K562 (cell line): ENCODE measurements around the gene PLEKHF1. TPM values are rescaled to one million over a fixed set of nuclear protein-coding genes. Genes with fewer than 3 reads are reported as not detected.

Experiments used
- KDM2B ChIP-seq: fragments of 250-450 bp; sonication (Bioruptor Pico); IDR thresholded peaks from 2 replicates; pipeline ENCODE4 v1.8.0; 2021; ENCODE audit warnings: mild to moderate bottlenecking, moderate library complexity
- NELFE ChIP-seq: IDR thresholded peaks from 2 replicates; pipeline ENCODE4 v1.6.1; 2011; ENCODE audit warnings: mild to moderate bottlenecking; ENCODE audit not compliant: insufficient read depth, insufficient read length
- RHOXF2B ChIP-seq: fragments of 250-450 bp; sonication (Bioruptor Pico); conservative IDR thresholded peaks from 2 replicates; pipeline ENCODE4 v1.5.1; 2021
- RNF2 ChIP-seq: sonication (generic); IDR thresholded peaks from 2 replicates; pipeline ENCODE4 v1.6.1; 2016
- SAP30 ChIP-seq: fragments of 200-600 bp; sonication (generic); IDR thresholded peaks from 2 replicates; pipeline ENCODE4 v1.6.1; 2012; ENCODE audit warnings: borderline replicate concordance, low read depth, mild to moderate bottlenecking, moderate library complexity, low read length, control low read depth, inconsistent platforms; ENCODE audit not compliant: insufficient read depth, poor library complexity, severe bottlenecking
- TOE1 ChIP-seq, 2 experiments: fragments of 450-650 bp in 1 of 2; sonication (generic) in 1 of 2; formaldehyde crosslinking in 1 of 2; IDR thresholded peaks; 2 replicates each; pipeline versions ENCODE4 v1.7.1 to v1.8.0; 2016 to 2022; ENCODE audit warnings: borderline replicate concordance in 2 of 2, mild to moderate bottlenecking in 2 of 2, antibody characterized with exemption in 1 of 2, inconsistent platforms in 1 of 2, low read depth in 1 of 2, missing genetic modification reagents in 1 of 2, moderate library complexity in 1 of 2
- WHSC1 ChIP-seq: IDR thresholded peaks from one replicate; pipeline ENCODE4 v1.6.1; 2012; ENCODE audit warnings: low read length, control low read depth, inconsistent platforms
- ZNF140 ChIP-seq: fragments of 250-450 bp; sonication (Bioruptor Pico); IDR thresholded peaks from 2 replicates; pipeline ENCODE4 v1.8.0; 2021; ENCODE audit warnings: moderate library complexity, mild to moderate bottlenecking, inconsistent platforms
- ZNF3 ChIP-seq: fragments of 250-450 bp; sonication (Bioruptor Pico); IDR thresholded peaks from 2 replicates; pipeline ENCODE4 v1.5.0; 2021; ENCODE audit warnings: mild to moderate bottlenecking, moderate library complexity
- ZNF384 ChIP-seq: IDR thresholded peaks from 2 replicates; pipeline ENCODE4 v1.6.1; 2012; ENCODE audit warnings: low read depth, low read length, improper control_type of control experiment
- ZNF586 ChIP-seq: fragments of 450-650 bp; formaldehyde crosslinking; conservative IDR thresholded peaks from 2 replicates; pipeline ENCODE4 v1.4.0; 2020; ENCODE audit warnings: mild to moderate bottlenecking, moderate library complexity
- polyA plus RNA-seq, 8 experiments: library from polyadenylated mRNA; depleted of rRNA in 4 of 8; stranded (reverse) in 5 of 8; unstranded in 3 of 8; fragments of >200 nt; fragmentation: Nextera tagmentation in 2 of 8; fragmentation: Illumina TruSeq in 1 of 8; extraction: Ambion mirVana in 2 of 8; extraction: Trizol in 1 of 8; gene quantifications; 2 replicates each; pipeline versions ENCODE4 v1.2.1 to v1.2.3, GENCODE V29; 2011 to 2014; ENCODE audit warnings: inconsistent platforms in 1 of 8, missing spikeins in 1 of 8
- total RNA-seq, 7 experiments: library from RNA; depleted of rRNA in 6 of 7; stranded (reverse); fragments of >200 nt in 6 of 7; fragmentation: Illumina TruSeq in 2 of 7; extraction: Trizol in 2 of 7; gene quantifications; 2 replicates each; pipeline versions ENCODE4 v1.2.1 to v1.2.3, GENCODE V29; 2011 to 2021; ENCODE audit warnings: low replicate concordance in 1 of 7
- TF ChIP-seq, protein P1 (sequence below): fragments of 450-650 bp; IDR thresholded peaks from 2 replicates; pipeline ENCODE4 v1.6.1; 2017; ENCODE audit warnings: antibody characterized with exemption, mild to moderate bottlenecking
- TF ChIP-seq, protein P2 (sequence below): fragments of 250-450 bp; sonication (Bioruptor Pico); IDR thresholded peaks from 2 replicates; pipeline ENCODE4 v1.4.0; 2020
- TF ChIP-seq, protein P3 (sequence below): fragments of 450-650 bp; IDR thresholded peaks from 2 replicates; pipeline ENCODE4 v1.6.1; 2016; ENCODE audit warnings: low read depth, mild to moderate bottlenecking, moderate library complexity
- TF ChIP-seq, protein P4 (sequence below): fragments of 250-450 bp; sonication (Bioruptor Pico); IDR thresholded peaks from 2 replicates; pipeline ENCODE4 v1.4.0; 2020

Gene PLEKHF1
- total and polyA plus RNA-seq, 9 of the 15 experiments (the other 6 are each of a cell fraction or from before 2014, with no cell fraction given) = 0.07 to 13.4 (median 3.9) TPM; not detected in 1

DNA sequence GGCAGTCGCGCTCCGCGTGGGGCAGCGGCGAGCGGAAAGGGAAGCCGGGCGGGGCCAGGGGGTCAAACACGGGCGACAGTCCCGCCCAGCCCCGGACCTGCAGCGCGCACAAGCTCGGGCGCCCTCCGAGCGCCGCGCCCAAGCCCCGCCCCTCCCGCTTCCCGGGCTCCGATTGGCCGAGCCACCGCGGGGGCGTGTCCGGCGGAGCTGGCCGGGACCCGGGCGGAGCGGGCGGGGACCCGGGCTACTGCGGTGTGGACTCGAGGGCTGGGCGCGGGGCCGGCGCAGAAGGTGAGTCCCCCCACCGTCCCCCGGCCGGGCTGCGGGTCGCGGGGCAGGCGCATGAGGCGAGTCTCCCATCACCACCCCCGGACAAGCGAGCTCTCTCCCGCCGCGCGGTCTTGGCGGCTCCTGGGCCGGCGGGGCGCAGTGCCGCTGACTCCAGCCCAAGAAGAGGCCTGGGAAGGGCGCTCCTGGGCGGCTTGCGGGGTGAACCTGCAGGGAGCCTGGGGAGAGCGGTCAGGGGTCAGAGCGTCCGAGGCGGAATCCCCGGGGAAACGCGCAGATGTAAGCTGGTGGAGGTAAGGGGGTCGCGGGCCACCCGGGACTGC, at the start of gene PLEKHF1 (continued):
- TF ChIP-seq, protein P1, sequence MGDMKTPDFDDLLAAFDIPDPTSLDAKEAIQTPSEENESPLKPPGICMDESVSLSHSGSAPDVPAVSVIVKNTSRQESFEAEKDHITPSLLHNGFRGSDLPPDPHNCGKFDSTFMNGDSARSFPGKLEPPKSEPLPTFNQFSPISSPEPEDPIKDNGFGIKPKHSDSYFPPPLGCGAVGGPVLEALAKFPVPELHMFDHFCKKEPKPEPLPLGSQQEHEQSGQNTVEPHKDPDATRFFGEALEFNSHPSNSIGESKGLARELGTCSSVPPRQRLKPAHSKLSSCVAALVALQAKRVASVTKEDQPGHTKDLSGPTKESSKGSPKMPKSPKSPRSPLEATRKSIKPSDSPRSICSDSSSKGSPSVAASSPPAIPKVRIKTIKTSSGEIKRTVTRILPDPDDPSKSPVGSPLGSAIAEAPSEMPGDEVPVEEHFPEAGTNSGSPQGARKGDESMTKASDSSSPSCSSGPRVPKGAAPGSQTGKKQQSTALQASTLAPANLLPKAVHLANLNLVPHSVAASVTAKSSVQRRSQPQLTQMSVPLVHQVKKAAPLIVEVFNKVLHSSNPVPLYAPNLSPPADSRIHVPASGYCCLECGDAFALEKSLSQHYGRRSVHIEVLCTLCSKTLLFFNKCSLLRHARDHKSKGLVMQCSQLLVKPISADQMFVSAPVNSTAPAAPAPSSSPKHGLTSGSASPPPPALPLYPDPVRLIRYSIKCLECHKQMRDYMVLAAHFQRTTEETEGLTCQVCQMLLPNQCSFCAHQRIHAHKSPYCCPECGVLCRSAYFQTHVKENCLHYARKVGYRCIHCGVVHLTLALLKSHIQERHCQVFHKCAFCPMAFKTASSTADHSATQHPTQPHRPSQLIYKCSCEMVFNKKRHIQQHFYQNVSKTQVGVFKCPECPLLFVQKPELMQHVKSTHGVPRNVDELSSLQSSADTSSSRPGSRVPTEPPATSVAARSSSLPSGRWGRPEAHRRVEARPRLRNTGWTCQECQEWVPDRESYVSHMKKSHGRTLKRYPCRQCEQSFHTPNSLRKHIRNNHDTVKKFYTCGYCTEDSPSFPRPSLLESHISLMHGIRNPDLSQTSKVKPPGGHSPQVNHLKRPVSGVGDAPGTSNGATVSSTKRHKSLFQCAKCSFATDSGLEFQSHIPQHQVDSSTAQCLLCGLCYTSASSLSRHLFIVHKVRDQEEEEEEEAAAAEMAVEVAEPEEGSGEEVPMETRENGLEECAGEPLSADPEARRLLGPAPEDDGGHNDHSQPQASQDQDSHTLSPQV = peak; percentile 38; the same call in 1 of the 2 replicates
- no peak for TF ChIP-seq WHSC1
- no peak for TF ChIP-seq ZNF586
- TF ChIP-seq, protein P2, sequence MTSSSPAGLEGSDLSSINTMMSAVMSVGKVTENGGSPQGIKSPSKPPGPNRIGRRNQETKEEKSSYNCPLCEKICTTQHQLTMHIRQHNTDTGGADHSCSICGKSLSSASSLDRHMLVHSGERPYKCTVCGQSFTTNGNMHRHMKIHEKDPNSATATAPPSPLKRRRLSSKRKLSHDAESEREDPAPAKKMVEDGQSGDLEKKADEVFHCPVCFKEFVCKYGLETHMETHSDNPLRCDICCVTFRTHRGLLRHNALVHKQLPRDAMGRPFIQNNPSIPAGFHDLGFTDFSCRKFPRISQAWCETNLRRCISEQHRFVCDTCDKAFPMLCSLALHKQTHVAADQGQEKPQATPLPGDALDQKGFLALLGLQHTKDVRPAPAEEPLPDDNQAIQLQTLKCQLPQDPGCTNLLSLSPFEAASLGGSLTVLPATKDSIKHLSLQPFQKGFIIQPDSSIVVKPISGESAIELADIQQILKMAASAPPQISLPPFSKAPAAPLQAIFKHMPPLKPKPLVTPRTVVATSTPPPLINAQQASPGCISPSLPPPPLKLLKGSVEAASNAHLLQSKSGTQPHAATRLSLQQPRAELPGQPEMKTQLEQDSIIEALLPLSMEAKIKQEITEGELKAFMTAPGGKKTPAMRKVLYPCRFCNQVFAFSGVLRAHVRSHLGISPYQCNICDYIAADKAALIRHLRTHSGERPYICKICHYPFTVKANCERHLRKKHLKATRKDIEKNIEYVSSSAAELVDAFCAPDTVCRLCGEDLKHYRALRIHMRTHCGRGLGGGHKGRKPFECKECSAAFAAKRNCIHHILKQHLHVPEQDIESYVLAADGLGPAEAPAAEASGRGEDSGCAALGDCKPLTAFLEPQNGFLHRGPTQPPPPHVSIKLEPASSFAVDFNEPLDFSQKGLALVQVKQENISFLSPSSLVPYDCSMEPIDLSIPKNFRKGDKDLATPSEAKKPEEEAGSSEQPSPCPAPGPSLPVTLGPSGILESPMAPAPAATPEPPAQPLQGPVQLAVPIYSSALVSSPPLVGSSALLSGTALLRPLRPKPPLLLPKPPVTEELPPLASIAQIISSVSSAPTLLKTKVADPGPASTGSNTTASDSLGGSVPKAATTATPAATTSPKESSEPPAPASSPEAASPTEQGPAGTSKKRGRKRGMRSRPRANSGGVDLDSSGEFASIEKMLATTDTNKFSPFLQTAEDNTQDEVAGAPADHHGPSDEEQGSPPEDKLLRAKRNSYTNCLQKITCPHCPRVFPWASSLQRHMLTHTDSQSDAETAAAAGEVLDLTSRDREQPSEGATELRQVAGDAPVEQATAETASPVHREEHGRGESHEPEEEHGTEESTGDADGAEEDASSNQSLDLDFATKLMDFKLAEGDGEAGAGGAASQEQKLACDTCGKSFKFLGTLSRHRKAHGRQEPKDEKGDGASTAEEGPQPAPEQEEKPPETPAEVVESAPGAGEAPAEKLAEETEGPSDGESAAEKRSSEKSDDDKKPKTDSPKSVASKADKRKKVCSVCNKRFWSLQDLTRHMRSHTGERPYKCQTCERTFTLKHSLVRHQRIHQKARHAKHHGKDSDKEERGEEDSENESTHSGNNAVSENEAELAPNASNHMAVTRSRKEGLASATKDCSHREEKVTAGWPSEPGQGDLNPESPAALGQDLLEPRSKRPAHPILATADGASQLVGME (CRISPR knock-in tag) = no peak
- no peak for TF ChIP-seq ZNF140 (CRISPR knock-in tag)
- TF ChIP-seq, protein P3, sequence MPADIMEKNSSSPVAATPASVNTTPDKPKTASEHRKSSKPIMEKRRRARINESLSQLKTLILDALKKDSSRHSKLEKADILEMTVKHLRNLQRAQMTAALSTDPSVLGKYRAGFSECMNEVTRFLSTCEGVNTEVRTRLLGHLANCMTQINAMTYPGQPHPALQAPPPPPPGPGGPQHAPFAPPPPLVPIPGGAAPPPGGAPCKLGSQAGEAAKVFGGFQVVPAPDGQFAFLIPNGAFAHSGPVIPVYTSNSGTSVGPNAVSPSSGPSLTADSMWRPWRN = no peak
- TF ChIP-seq, protein P4, sequence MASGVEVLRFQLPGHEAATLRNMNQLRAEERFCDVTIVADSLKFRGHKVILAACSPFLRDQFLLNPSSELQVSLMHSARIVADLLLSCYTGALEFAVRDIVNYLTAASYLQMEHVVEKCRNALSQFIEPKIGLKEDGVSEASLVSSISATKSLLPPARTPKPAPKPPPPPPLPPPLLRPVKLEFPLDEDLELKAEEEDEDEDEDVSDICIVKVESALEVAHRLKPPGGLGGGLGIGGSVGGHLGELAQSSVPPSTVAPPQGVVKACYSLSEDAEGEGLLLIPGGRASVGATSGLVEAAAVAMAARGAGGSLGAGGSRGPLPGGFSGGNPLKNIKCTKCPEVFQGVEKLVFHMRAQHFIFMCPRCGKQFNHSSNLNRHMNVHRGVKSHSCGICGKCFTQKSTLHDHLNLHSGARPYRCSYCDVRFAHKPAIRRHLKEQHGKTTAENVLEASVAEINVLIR = no peak
- TF ChIP-seq SAP30 = peak; percentile 3
- TF ChIP-seq RHOXF2B (CRISPR knock-in tag) = no peak
- no peak for TF ChIP-seq TOE1 (IDR thresholded peaks at IDR 0.05; ENCODE audit: borderline replicate concordance)
- TF ChIP-seq TOE1 (CRISPR knock-in tag; IDR thresholded peaks at IDR 0.05; ENCODE audit: borderline replicate concordance, low read depth) = no peak
- TF ChIP-seq ZNF384 = no peak
- no peak for TF ChIP-seq RNF2
- no peak for TF ChIP-seq NELFE
- no peak for TF ChIP-seq ZNF3
- TF ChIP-seq KDM2B (CRISPR knock-in tag) = no peak
